NCI-H1694 (cell line): ENCODE measurements around the gene SAMD4A.

Experiments used
- DNase-seq: peaks from one replicate; lab custom pipeline; 2025; lab: John Stamatoyannopoulos, UW

Gene SAMD4A, protein sequence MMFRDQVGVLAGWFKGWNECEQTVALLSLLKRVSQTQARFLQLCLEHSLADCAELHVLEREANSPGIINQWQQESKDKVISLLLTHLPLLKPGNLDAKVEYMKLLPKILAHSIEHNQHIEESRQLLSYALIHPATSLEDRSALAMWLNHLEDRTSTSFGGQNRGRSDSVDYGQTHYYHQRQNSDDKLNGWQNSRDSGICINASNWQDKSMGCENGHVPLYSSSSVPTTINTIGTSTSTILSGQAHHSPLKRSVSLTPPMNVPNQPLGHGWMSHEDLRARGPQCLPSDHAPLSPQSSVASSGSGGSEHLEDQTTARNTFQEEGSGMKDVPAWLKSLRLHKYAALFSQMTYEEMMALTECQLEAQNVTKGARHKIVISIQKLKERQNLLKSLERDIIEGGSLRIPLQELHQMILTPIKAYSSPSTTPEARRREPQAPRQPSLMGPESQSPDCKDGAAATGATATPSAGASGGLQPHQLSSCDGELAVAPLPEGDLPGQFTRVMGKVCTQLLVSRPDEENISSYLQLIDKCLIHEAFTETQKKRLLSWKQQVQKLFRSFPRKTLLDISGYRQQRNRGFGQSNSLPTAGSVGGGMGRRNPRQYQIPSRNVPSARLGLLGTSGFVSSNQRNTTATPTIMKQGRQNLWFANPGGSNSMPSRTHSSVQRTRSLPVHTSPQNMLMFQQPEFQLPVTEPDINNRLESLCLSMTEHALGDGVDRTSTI

DNA sequence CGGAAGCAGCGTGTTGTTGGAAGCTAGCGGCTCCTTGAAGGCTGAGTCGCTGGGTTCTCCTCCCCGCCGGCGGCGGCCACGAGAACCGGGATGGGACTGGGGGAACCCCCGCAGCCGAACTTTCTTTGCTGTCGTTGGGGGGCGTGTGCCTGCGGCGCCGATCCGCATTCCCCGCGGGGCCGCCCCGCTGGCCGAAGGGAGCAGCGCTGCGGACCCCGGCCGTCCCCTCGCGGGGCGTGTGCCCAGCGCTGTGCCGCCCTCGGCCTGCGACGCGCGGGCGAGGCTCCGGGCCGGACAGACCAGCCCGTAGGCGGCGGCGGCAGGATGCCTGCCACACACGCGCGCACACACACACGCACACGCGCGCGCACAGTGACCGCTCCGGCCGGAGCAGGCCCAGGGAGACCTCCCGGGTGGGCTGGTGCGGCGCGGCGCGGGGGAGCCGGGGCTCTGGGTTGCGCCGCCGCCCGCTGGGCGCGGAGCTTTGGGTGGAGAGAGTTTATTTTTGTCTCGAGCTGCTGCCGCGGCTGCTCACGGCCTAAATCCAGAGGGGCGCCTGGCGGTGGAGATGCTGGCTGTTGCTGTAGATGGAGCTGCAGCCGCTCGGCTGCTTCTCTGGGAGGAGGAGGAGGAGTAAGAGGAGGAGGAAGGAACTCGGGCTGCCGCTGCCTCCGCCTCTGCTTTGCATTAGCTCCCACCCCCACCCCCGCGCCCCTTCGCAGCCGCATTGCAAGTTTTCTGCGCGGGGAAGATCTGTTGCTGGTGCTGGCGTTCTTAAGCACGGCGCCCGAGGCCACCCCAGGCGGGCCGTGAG, at the start of gene SAMD4A:
Gene SAMD4A, plus strand, starts transcription at position 719 of the 814 bp plus-strand sequence. CDS start 789 bp downstream, outside the sequence.
- peak; percentile 20 for DNase-seq

DNA sequence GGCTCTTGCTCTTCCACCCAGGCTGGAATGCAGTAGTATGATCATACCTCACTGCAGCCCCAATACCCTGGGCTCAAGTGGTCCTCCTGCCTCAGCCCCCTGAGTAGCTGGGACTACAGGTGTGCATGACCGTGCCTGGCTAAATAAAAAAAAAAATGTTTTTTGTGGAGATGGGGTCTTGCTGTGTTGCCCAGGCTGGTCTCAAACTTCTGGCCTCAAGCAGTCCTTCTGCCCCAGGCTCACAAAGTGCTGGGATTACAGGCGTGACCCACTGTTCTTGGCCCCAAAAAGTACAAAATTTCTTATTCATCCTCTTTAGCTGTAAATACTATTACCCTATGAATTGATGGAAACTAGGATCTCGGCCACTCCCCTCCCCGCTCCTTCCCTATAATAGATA, 42.5 kb upstream of the SAMD4A start:
- no peak for DNase-seq

DNA sequence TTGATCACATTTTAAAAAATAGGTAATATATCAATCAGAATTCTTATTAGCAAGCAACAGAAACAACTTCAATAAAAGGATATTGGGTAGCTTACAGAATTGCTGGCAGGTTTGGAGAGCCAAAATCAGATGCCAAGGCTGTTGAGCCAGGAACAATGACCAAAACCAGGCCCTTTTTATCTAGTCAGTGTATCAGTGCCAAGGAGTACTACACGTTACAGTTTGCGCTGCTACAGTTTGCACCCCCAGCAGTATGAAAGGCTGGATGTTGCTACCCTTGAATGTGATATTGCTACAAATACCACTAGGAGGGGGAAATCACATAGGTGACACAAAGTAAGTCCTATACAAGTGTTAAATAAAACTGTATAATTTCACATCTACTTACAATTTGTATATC, 38.0 kb upstream of the SAMD4A start:
- DNase-seq, result no peak

DNA sequence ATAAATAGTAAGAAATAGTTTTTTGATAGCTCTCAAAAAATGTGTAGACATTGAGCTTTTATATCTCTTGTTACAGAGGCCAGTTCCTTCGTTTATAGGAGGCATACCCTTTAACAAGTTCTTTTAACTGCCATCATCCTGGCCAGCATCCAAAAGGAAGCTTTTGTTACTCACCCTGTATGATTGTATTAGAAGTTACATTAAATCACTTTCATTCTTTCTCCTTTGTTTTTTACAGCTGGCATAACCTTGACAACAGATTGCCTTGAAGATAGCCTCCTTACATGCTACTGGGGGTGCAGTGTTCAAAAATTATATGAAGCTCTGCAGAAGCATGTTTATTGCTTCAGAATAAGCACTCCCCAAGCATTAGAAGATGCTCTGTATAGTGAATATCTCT, 37.1 kb upstream of the SAMD4A start:
- no peak for DNase-seq

DNA sequence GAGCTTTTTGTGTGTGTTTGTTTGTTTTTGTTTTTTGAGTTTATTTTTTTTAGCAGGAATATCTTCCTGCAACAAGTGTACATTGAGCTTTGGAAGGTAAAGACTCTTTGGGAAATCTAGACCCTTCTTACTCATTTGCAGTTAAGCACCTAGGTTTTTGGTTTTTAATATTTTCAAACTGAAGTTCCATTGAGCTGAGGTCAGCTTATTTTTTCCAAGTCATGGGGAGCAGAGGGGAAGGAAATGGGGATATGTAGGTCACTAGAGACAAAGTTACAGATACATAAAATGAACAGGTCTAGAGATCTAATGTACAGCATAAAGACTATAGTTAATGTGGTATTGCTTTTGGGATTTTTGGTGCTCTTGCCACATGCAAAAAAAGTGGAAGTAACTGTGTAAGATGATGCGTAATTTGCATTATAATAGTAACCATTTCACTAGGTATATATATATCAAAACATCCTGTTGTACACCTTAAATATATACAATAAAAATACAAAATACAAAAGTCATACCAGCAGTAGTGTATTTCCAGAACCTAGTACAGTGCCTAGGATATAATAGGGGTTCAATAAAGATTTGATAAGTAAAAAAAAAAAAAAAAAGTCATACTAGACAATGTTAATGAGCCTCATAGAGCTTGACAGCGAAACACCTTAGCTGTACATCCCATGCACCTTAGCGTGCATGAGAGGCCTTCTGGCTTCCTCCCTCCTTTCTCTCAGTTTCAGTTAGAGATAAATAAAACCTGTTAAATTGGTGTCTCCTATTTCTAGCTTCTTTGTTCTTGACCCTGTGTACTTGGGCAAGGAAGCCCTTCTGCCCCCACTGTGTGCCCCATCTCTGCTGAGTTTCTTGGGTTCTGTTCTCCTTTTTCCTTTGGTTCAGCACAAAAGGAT, 34.6 kb upstream of the SAMD4A start:
- no peak for DNase-seq

DNA sequence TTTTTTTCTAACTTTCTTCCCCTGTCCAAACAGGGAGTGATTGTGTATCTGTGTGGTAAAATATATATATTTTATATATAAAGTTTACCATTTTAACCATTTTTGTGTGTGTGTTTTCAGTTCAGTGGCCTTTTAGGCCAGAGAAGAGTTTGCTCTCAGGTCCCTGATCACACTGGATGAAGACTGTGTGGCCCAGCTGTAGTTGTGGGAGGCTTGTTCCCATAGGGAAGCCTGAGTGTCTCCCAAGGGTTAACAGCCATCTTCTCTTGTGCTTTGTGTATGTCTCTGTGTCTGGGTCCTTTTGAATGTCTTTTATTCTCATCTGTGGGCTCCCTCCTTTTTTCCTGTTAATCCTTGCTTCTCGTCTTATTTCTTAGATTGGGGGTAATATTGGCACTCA, 33.8 kb upstream of the SAMD4A start:
- no peak for DNase-seq

DNA sequence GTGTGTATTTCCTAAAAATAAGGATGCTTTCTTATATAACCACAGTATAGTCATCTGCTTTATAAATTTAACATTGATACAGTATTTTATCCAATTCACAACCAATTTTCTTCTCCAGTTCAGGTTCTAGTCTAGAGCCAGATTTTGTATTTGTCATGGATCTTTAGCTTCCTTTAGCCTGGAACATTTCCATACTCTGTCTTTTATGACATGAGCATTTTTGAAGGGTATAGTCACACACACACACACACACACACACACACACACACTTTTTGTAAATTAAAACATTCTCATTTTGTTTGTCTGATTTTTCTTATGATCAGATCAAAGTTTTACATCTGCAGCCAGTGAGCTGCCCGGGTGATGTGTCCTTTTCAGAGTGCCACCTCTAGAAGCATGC, 31.8 kb upstream of the SAMD4A start:
- no peak for DNase-seq

DNA sequence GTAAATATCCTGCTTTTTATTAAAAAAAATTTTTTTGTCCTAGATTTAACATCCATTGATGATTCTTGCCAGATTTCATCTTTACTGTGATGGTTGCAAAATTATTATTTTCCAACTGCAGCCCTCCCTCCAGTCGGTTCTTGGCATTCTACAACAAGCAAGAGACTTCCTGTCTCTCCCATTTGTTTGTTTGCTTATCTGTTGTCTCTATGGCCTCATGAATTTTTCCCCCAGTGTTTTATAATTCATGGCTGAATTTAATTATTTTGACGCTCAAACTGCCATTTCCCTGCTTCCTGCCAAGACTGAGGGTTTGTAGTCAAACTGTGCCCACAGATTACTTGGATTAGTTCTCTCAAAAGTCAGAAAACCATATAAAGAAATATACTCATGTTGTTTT, 31.3 kb upstream of the SAMD4A start:
- no peak for DNase-seq

DNA sequence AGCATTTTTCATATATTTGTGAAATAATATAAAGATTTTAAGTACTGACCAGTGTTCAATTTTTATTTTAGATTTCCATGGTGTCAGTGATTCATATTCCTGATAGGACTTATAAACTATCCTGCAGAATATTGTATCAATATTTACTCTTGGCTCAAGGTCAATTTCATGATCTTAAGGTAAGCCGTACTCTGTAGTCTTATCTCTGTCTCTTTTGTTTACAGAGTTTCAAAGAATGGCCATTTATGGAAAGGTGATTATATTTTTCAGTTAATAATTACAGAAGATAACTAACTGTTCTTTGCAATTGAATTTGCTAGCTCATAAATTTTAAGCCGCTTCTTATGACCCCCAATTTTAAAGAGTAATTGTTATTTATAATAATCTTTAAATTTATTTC, 29.3 kb upstream of the SAMD4A start:
- no peak for DNase-seq

DNA sequence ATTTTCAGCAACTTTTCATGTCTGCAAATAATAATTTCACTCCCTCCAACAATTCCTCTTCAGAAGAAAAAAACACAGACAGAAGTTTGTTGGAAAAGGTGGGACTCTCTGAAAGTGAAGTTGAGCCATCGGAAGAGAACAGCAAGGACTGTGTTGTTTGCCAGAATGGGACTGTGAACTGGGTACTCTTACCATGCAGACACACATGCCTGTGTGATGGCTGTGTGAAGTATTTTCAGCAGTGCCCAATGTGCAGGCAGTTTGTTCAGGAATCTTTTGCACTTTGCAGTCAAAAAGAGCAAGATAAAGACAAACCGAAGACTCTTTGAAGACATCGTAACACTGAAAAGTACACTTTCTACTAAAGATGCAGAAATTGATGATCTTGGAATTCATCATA, 28.9 kb upstream of the SAMD4A start:
- DNase-seq, result no peak

DNA sequence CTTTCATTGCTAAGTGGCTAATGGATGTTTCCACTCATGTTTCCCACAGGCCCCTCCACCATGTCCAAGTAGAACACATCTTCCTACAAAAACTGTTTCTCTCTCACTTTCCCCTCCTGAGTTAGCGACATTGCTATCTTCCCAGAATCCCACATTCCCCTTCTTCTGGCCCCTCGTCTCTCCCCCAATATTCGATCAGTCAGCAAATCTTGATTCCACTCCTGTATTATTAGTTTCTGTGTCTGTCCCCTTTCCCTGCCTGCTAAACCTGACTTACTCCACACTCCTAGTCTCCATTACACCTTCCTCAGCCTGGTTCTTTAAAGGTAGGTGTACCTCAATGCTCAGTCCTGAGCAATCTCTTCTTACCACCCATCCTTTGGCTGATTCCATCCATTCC, 19.3 kb upstream of the SAMD4A start:
- DNase-seq, result no peak

DNA sequence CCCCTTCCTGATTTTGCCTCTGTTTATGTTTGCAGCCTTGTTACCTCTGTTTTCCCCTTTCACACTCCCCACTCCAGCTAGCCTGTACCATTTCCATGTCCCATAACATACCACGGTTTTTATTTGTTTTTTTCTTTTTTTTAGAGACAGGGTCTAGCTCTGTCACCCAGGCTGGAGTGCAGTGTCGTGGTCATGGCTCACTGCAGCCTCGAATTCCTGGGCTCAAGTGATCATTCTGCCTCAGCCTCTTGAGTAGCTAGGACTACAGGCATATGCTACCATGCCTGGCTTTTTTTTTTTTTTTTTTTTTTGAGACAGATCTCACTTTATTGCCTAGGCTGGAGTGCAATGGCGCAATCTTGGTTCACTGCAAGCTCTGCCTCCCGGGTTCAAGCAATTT, 18.4 kb upstream of the SAMD4A start:
- no peak for DNase-seq

DNA sequence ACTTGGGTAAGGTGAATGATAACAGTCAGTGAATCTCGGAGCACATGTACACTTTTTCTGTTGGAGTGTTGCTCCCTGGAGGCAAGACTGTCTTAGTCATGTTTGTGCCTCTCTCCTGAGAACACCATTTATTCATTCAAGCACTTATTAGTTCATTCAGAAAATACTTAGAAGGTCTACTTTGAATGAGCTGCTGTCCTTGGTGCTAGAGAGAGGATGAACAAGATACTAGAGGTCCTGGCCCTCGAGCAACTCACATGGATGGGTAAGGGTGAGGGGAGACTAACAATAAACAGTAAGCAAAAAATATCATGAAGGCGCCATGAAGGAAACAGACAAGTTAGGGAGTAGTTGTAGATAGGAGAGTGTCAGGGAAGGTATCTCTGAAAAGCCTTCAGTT, 17.1 kb upstream of the SAMD4A start:
- DNase-seq, result no peak

DNA sequence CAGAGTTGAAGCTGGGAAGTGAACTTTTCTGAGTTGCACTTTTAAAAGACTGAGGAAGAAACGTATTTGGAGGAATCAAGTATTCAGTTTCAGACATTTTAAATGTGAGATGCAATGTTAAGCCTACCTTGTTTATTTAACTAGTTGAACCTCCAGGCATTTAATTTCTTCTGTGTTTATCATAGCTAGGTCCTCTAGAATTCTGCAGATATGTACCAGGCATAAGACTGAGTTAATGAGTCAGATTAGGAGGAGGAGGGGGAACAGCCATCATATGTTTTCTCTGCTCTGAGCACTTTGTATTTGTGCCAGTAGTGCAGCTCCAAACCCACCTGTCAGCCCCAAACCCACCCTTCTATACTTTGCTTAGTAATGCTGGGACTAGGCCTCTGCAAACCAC, 16.4 kb upstream of the SAMD4A start:
- no peak for DNase-seq

DNA sequence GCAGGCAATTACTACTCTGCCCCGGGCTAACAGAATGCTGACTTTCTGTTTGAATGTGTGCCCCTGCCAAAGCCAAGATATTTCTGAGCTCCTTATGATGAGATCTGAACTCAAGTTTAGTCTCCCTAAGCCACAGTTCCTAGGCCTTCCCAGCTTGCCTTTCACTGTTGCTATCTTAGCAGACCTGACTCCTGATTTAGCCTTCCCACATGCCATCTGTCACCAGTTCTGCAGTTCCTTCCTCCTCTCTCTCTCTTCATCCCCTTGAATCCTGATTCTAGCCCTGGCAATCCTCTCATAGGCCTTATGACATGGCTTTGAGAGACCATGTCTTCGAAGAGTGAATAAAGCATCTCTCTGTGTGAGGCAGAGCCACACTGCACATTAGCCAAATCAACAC, 12.5 kb upstream of the SAMD4A start:
- no peak for DNase-seq

DNA sequence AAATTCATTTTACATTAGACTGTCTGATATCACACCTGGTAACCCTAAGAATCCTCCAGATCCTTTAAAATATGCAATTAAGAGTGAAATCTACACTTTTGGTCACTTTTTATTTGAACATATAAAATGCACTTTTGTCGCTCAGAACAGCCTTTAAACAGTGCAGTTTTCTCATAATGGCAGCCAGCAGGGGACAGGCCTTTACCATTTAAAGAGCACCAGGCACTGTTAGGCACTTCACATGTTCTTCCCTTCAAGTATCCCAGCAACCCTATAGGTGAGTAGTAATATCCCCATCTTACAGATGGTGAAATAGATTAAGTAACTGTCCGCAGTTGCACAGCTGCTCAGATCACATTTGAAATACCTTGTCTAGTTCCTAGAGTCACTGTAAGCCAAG, 11.3 kb upstream of the SAMD4A start:
- no peak for DNase-seq

DNA sequence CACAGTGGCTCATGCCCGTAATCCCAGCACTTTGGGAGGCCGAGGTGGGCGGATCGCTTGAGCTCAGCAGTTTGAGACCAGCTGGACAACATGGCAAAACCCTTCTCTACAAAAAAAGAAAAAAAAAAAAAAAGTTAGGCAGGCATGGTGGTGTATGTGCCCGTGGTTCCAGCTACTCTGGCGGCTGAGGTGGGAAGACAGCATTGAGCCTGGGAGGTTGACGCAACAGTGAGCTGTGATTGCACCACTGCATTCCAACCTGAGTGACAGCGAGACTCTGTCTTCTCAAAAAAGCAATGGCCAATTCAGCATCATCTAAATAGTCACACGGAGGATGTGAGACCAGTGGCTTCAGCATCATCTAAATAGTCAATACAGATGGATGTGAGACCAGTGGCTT, 10.4 kb upstream of the SAMD4A start:
- no peak for DNase-seq

DNA sequence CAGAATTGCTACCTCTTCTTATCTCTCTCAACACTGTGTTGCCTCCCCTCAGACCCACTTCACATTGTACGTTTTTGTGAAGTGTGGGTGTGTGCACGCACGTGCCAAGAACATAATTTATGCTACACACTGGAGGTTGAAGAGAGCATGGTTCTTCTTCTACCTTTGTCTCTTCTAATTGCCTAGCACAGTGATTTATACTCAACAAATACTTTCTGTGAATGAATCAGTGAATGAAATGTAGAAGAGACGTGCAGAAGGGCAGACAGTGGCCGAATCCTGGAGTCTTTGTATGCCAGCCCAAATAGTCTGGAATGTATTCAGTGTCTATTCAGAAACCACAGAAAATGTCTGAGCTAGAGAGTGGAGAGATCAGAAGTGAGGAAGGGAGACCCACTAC, 4.6 kb upstream of the SAMD4A start:
- no peak for DNase-seq

DNA sequence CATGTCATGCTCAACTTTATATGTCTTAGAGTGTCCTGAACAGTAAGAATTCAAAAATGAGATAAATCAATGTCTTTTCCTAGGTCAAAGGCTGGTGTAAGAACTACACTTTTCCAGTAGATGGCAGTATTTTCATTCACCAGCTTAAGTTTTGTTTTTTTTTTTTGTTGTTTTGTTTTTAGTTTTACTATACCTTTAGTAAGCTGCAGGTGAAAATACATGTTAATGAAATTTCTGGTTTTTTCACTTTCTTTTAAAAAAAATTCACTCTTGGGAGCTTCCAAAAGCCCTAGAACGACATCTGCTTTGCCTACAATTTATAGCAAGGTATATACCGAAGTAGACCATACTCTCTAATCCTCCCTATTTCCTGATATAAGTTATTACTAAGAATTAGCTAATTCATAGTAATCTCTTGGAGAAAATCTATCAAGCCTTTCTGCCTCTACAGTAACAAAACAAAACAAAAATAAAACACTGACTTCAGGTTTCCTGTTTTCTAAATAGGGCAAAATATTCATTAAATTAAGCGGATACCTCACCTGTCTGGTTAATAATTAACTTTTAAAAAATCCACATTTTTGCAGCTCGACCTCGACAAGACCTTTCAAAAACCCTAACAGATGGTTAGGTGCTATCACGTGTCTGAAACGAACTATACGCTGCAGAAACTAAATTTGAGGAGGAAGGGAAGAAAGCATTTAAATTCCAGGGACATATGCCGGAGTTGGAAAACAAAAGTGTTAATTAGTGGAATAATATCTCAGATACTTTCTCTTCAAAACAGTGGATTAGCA, 2.7 kb upstream of the SAMD4A start:
- peak; percentile 25 for DNase-seq

DNA sequence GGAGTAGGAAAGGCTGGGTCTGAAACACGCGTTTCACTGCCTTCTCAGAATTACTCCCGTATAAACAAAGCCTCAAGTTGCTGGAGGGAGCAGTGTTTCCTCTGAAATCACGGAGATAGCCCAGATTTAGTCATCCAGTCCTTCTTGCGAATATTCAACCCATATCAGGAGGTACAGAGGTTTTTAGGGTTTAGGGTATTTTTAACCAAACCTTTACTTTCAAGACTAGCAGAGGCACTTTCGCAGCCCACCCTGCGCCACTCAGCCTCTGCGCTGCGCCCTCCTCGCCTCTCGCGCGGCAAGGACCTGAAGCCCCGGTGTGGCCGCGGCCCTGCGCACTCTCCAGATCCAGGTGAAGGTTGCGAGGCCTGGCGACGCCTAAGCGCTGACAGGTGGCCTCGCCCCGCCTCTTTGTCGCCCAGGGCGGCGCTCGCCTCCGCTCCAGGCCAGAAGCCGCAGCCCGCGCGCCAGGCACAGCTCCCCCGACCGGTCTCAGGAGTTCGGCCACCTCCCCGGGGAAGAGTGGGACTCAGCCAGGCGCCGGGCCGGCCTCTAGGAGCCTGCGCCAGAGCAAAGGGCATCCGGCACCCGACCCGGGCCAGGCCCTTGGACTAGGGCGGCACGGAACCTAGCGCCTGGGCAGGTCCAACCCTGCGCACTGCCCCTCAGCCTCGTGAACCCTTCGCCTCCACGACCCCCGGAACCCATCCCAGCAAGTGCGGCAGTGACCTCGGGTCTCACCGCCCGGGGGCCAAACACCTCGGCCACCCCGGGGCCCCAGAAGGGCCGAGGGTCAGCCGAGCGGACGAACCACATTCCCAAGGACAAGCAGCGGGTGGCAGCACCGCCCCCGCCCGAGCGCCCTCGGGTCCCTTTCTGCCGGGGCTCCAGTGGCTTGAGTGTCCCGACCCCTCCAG, 1.8 kb upstream of the SAMD4A start:
- peak; percentile 6 for DNase-seq
